WTC11 (cell line): ENCODE measurements around the gene PLS1.

Source experiments
- ATF3 ChIP-seq: sonication (generic); formaldehyde crosslinking; conservative IDR thresholded peaks from 2 replicates; pipeline ENCODE4 v1.8.1; 2022; ENCODE audit warnings: mild to moderate bottlenecking, missing genetic modification reagents
- NFYB ChIP-seq: sonication (generic); formaldehyde crosslinking; conservative IDR thresholded peaks from 2 replicates; pipeline ENCODE4 v1.8.0; 2022; ENCODE audit warnings: low read depth, missing genetic modification reagents
- RELA ChIP-seq: sonication (generic); formaldehyde crosslinking; IDR thresholded peaks from 2 replicates; pipeline ENCODE4 v1.8.1; 2022; ENCODE audit warnings: missing genetic modification reagents, mild to moderate bottlenecking, borderline replicate concordance
- ZBTB21 ChIP-seq: sonication (generic); formaldehyde crosslinking; IDR thresholded peaks from 2 replicates; pipeline ENCODE4 v1.8.1; 2023; ENCODE audit warnings: mild to moderate bottlenecking, missing genetic modification reagents, borderline replicate concordance
- TF ChIP-seq, protein P1 (sequence below): sonication (generic); formaldehyde crosslinking; IDR thresholded peaks from 2 replicates; pipeline ENCODE4 v1.8.0; 2022; ENCODE audit warnings: mild to moderate bottlenecking, missing genetic modification reagents
- TF ChIP-seq, protein P2 (sequence below): fragments of 200-600 bp; IDR thresholded peaks from 2 replicates; pipeline ENCODE4 v1.8.0; 2022; ENCODE audit warnings: antibody characterized with exemption

GRCh38 chr3:142566096-142566495 is 30.1 kb upstream of the PLS1 start:
- TF ChIP-seq, protein P1, sequence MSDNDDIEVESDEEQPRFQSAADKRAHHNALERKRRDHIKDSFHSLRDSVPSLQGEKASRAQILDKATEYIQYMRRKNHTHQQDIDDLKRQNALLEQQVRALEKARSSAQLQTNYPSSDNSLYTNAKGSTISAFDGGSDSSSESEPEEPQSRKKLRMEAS (CRISPR knock-in tag), result no peak
- TF ChIP-seq, protein P2, sequence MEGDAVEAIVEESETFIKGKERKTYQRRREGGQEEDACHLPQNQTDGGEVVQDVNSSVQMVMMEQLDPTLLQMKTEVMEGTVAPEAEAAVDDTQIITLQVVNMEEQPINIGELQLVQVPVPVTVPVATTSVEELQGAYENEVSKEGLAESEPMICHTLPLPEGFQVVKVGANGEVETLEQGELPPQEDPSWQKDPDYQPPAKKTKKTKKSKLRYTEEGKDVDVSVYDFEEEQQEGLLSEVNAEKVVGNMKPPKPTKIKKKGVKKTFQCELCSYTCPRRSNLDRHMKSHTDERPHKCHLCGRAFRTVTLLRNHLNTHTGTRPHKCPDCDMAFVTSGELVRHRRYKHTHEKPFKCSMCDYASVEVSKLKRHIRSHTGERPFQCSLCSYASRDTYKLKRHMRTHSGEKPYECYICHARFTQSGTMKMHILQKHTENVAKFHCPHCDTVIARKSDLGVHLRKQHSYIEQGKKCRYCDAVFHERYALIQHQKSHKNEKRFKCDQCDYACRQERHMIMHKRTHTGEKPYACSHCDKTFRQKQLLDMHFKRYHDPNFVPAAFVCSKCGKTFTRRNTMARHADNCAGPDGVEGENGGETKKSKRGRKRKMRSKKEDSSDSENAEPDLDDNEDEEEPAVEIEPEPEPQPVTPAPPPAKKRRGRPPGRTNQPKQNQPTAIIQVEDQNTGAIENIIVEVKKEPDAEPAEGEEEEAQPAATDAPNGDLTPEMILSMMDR, result no peak
- TF ChIP-seq ATF3 (CRISPR knock-in tag), result no peak
- TF ChIP-seq NFYB, result no peak
- no peak for TF ChIP-seq RELA (CRISPR knock-in tag)
- no peak for TF ChIP-seq ZBTB21
